Erythroblast (primary cell): Measurements from ENCODE around the gene GPR153.

Experiments
- GATA1 ChIP-seq: IDR thresholded peaks from 2 replicates; pipeline ENCODE4 v1.6.1; 2011; ENCODE audit warnings: low read depth, mild to moderate bottlenecking, control low read depth, low read length, moderate library complexity
- POLR2A ChIP-seq: IDR thresholded peaks from 2 replicates; pipeline ENCODE4 v1.6.1; 2011; ENCODE audit warnings: mild to moderate bottlenecking, low read length

- TF ChIP-seq POLR2A, result no peak
- TF ChIP-seq GATA1, result no peak
Observed at GRCh38 chr1:6241107-6241886, 19.6 kb downstream of the GPR153 start.
